Kasumi-1 (cell line): Measurements from ENCODE around the gene PGA4.

Experiments
- DNase-seq, 2 experiments: peaks; one replicate each; lab custom pipeline; 2025; lab: John Stamatoyannopoulos, UW

Gene PGA4

DNA sequence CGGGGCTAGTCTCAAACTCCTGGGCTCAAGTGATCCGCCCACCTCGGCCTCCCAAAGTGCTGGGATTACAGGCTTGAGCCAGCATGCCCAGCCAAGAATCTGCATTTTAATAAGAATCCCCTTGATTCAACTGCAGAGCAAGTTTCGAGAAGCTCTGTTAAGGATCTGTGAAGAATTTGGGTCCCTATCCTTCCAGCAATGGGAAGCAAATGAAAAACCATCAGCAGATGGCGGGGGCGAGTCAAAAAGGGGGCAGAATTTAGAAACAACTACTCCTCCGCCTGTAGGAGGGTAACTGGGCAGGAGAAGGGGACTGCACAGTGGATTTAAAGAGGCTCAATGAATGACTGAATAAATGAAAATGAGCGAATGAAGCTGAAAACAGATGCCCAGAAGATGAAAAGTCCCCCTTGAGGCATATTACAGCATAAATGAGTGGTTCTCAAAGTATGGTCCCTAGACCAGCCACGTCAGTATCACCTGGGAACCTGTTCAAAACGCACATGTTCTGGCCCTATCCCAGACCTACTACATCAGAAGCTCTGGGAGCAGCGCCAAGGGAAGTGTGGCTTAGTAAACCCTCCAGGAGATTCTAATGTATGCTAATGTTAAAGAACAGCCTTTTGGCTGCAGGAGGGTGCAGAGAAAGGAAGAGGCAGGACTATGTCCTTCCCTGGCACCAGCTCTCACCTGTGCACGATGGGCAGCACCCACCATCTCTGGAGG is 58.0 kb downstream of the PGA4 start:
- no peak for DNase-seq

DNA sequence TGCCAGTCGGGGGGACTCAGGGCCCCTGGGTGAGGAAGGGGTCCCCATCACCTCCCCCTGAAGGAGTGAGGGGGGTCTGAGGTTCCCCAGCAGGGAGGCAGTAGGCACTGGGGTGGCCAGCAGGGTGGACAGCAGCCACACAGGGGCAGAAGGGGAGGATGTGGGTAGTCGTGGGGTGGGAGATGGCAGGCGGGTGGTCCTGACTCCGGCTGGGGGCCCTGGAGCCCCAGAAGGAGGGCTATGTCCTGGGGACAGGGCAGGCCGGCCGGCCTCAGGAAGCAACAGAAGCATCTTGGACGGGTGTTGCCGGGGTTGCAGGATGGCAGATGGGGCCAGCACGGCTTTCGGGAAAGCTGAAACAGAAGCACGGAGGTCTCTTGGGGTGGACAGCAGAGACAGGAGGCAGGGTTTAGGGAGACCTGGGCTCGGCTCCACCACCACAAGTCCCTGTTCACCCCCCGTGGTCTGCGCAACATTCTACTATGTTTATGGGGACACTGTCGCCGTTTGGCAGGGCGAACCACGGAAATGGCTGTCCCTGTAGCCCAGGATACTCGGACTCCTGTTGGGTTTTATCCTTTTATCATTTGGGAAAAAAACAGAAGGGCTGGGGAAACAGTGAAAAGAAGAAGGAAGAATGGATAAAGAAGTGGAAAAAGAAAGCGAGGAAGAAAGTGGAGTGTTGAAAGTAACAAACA is 58.9 kb downstream of the PGA4 start:
- DNase-seq: no peak
